Mesenchymal stem cell (in vitro differentiated cells and primary cell): ENCODE results near the gene CXADR. TPM values are rescaled to one million over a fixed set of nuclear protein-coding genes. Genes with fewer than 3 reads are reported as not detected.

ENCODE experiments used
- DNase-seq: peaks from one replicate; pipeline ENCODE4 v3.0.0-alpha.2; 2013
- H2AFZ ChIP-seq: one replicate; pipeline ENCODE4 v1.6.1; 2013; ENCODE audit warnings: low read depth, mild to moderate bottlenecking, control low read depth, inconsistent platforms, low read length, moderate library complexity
- H2AK5ac ChIP-seq: 2 replicates; pipeline ENCODE4 v1.6.1; 2013; ENCODE audit warnings: low read length, moderate library complexity, mild to moderate bottlenecking, inconsistent platforms; ENCODE audit not compliant: severe bottlenecking
- H2BK120ac ChIP-seq: one replicate; pipeline ENCODE4 v1.6.1; 2013; ENCODE audit warnings: low read depth, mild to moderate bottlenecking, inconsistent platforms, low read length, moderate library complexity
- H2BK12ac ChIP-seq, 2 experiments: one replicate each; pipeline ENCODE4 v1.6.1; 2013; ENCODE audit warnings: inconsistent platforms in 2 of 2, low read length in 2 of 2, mild to moderate bottlenecking in 2 of 2, moderate library complexity in 2 of 2, control low read depth in 1 of 2
- H2BK15ac ChIP-seq: one replicate; pipeline ENCODE4 v1.6.1; 2013; ENCODE audit warnings: mild to moderate bottlenecking, low read depth, inconsistent platforms; ENCODE audit not compliant: poor library complexity, severe bottlenecking
- H2BK5ac ChIP-seq: 2 replicates; pipeline ENCODE4 v1.6.1; 2013; ENCODE audit warnings: low read depth, mild to moderate bottlenecking, low read length, control low read depth, inconsistent platforms; ENCODE audit not compliant: poor library complexity, severe bottlenecking
- H3K14ac ChIP-seq, 2 experiments: one replicate each; pipeline ENCODE4 v1.6.1; 2013; ENCODE audit warnings: inconsistent platforms in 2 of 2, low read length in 2 of 2, control low read depth in 1 of 2, mild to moderate bottlenecking in 1 of 2, moderate library complexity in 1 of 2
- H3K18ac ChIP-seq, 2 experiments: one replicate each; pipeline ENCODE4 v1.6.1; 2013; ENCODE audit warnings: inconsistent platforms in 2 of 2, low read length in 2 of 2, control low read depth in 1 of 2, low read depth in 1 of 2, mild to moderate bottlenecking in 1 of 2
- H3K23ac ChIP-seq, 2 experiments: one replicate each; pipeline ENCODE4 v1.6.1; 2013; ENCODE audit warnings: inconsistent platforms in 2 of 2, low read length in 2 of 2, mild to moderate bottlenecking in 2 of 2, moderate library complexity in 2 of 2, control low read depth in 1 of 2
- H3K27ac ChIP-seq: 2 replicates; pipeline ENCODE4 v1.5.1; 2013; ENCODE audit warnings: mild to moderate bottlenecking, moderate library complexity, low read length, control low read depth, inconsistent platforms; ENCODE audit not compliant: poor library complexity, severe bottlenecking
- H3K27me3 ChIP-seq, 2 experiments: 2 replicates each; pipeline versions ENCODE4 v1.6.1 to v1.7.0; 2013; ENCODE audit warnings: low read length in 2 of 2, mild to moderate bottlenecking in 2 of 2, moderate library complexity in 2 of 2, control low read depth in 1 of 2, inconsistent platforms in 1 of 2; ENCODE audit not compliant: control insufficient read depth in 1 of 2, insufficient read depth in 1 of 2
- H3K36me3 ChIP-seq, 2 experiments: 2 replicates each; pipeline versions ENCODE4 v1.6.1 to v1.7.0; 2013; ENCODE audit warnings: low read length in 2 of 2, control low read depth in 1 of 2, inconsistent platforms in 1 of 2, low read depth in 1 of 2, mild to moderate bottlenecking in 1 of 2; ENCODE audit not compliant: insufficient read depth in 2 of 2, control insufficient read depth in 1 of 2
- H3K4ac ChIP-seq, 2 experiments: one replicate each; pipeline ENCODE4 v1.6.1; 2013; ENCODE audit warnings: inconsistent platforms in 2 of 2, low read length in 2 of 2, mild to moderate bottlenecking in 2 of 2, moderate library complexity in 2 of 2, control low read depth in 1 of 2, low read depth in 1 of 2
- H3K4me1 ChIP-seq: 2 replicates; pipeline ENCODE4 v1.6.1; 2013; ENCODE audit warnings: low read depth, low read length, control low read depth; ENCODE audit not compliant: control insufficient read depth, insufficient read depth
- H3K4me2 ChIP-seq: 2 replicates; pipeline ENCODE4 v1.6.1; 2013; ENCODE audit warnings: low read length, mild to moderate bottlenecking, inconsistent platforms; ENCODE audit not compliant: poor library complexity, severe bottlenecking
- H3K4me3 ChIP-seq, 2 experiments: 2 replicates each; pipeline versions ENCODE4 v1.5.1 to v1.7.0; 2013; ENCODE audit warnings: low read length in 2 of 2, mild to moderate bottlenecking in 2 of 2, control low read depth in 1 of 2, low read depth in 1 of 2; ENCODE audit not compliant: insufficient read depth in 1 of 2
- H3K79me1 ChIP-seq: replicated peaks from 2 replicates; pipeline ENCODE4 v1.6.1; 2013; ENCODE audit warnings: mild to moderate bottlenecking, control low read depth, low read length, inconsistent platforms; ENCODE audit not compliant: poor library complexity, severe bottlenecking
- H3K9ac ChIP-seq: 2 replicates; pipeline ENCODE4 v1.7.0; 2013; ENCODE audit warnings: mild to moderate bottlenecking, low read length, moderate library complexity
- H3K9me3 ChIP-seq: 2 replicates; pipeline ENCODE4 v1.7.0; 2013; ENCODE audit warnings: mild to moderate bottlenecking, low read length; ENCODE audit not compliant: control insufficient read depth
- H4K8ac ChIP-seq: one replicate; pipeline ENCODE4 v1.6.1; 2013; ENCODE audit warnings: inconsistent platforms, mild to moderate bottlenecking, low read length, moderate library complexity
- H4K91ac ChIP-seq: one replicate; pipeline ENCODE4 v1.6.1; 2013; ENCODE audit warnings: mild to moderate bottlenecking, low read length, inconsistent platforms
- WGBS: methylation state at CpG from one replicate; pipeline ENCODE4 v1.1.7; 2013; ENCODE audit warnings: mixed read lengths; 5-methylcytosine and 5-hydroxymethylcytosine counted together
- polyA plus RNA-seq, 2 experiments: library from polyadenylated mRNA; stranded (reverse); fragments of 200-250 nt; gene quantifications; one replicate each; pipeline ENCODE4 v1.2.3, GENCODE V29; 2013

The CXADR gene
- polyA plus RNA-seq (2013, experiment 1 of 2) = 0.97 TPM
- polyA plus RNA-seq (2013, experiment 2 of 2) = 0.71 TPM

- H3K4ac ChIP-seq = no peak within 1 kb of the TSS
- H4K8ac ChIP-seq = no peak within 1 kb of the TSS
- peak within 1 kb of the TSS; percentile 79 to 97 for H3K4me3 ChIP-seq
- peak within 1 kb of the TSS; percentile 39 for H3K27ac ChIP-seq
- H3K18ac ChIP-seq = peak within 1 kb of the TSS in 1 of 2 experiments; percentile 50
- peak; percentile 33 for DNase-seq
- peaks cover 14% of the 10 kb centered on the region for H3K79me1 ChIP-seq
- H3K27me3 ChIP-seq = peaks cover 0 to 12% of the 10 kb centered on the region in 2 experiments
- peaks cover 4% of the 10 kb centered on the region for H3K4me1 ChIP-seq
- H4K91ac ChIP-seq = no peak within 1 kb of the TSS
- H3K9me3 ChIP-seq = no peaks in the 10 kb centered on the region
- H3K14ac ChIP-seq = peak within 1 kb of the TSS in 1 of 2 experiments; percentile 87
- WGBS = 1% methylated on average over 76 of the region's 83 CpGs
- H2BK15ac ChIP-seq = no peak within 1 kb of the TSS
- H2BK120ac ChIP-seq = no peak within 1 kb of the TSS
- no peaks in the 10 kb centered on the region for H3K36me3 ChIP-seq
- no peak within 1 kb of the TSS for H2BK5ac ChIP-seq
- H3K23ac ChIP-seq = no peak within 1 kb of the TSS
- peak within 1 kb of the TSS; percentile 51 for H2AFZ ChIP-seq
- peak within 1 kb of the TSS; percentile 68 for H3K9ac ChIP-seq
- no peak within 1 kb of the TSS for H2AK5ac ChIP-seq
- H3K4me2 ChIP-seq = peak within 1 kb of the TSS; percentile 82
- H2BK12ac ChIP-seq = no peak within 1 kb of the TSS
Measured at GRCh38 chr21:17512253-17513213, at the start of gene CXADR. TSS of gene CXADR (plus strand) at chr21:17513043. CDS start at chr21:17513130, 87 bp downstream.

GRCh38 chr21:17466166-17466565 is 46.7 kb upstream of the CXADR start:
- no peak overlapping the region for H3K4me3 ChIP-seq
- H3K79me1 ChIP-seq = no peaks in the 10 kb centered on the region
- H3K23ac ChIP-seq = no peak overlapping the region
- H3K14ac ChIP-seq = no peak overlapping the region
- no peak overlapping the region for H2BK5ac ChIP-seq
- DNase-seq = peak; percentile 54
- H2AFZ ChIP-seq = peak overlapping the region; percentile 61
- H3K18ac ChIP-seq = no peak overlapping the region
- H3K27me3 ChIP-seq = no peaks in the 10 kb centered on the region
- no peak overlapping the region for H2AK5ac ChIP-seq
- H3K9me3 ChIP-seq = no peaks in the 10 kb centered on the region
- 30% methylated on average over 1 of the region's 1 CpG for WGBS
- no peaks in the 10 kb centered on the region for H3K36me3 ChIP-seq
- H2BK12ac ChIP-seq = no peak overlapping the region
- peak overlapping the region; percentile 25 for H3K27ac ChIP-seq
- H3K4ac ChIP-seq = no peak overlapping the region
- no peak overlapping the region for H2BK120ac ChIP-seq
- H4K91ac ChIP-seq = no peak overlapping the region
- H3K9ac ChIP-seq = peak overlapping the region; percentile 13
- H4K8ac ChIP-seq = peak overlapping the region; percentile 8
- H2BK15ac ChIP-seq = no peak overlapping the region
- no peak overlapping the region for H3K4me2 ChIP-seq
- H3K4me1 ChIP-seq = peaks cover 4% of the 10 kb centered on the region

DNA sequence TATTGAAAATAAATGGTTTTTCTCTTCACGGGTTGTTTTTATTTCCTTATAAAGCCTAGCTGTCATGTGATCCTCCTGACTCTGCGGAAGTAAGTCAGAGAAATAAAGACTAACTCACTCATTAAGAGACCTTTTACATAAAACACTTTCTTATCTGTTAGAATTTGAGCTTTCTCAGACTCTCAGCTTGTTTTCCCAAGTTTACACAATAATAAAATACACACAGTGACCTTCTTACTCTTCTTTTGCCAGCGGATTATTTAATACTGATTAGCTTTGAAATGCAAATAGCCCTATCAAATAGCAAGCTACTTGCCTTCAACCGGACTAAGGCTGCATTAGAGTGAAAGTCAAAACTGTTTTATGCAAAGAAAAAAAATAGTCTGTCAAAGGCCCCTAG is 45.5 kb upstream of the CXADR start:
- 46% methylated on average over 3 of the region's 4 CpGs for WGBS

GRCh38 chr21:17467829-17468228 is 45.0 kb upstream of the CXADR start:
- H4K8ac ChIP-seq = no peak overlapping the region
- no peak overlapping the region for H3K18ac ChIP-seq
- H3K4ac ChIP-seq = no peak overlapping the region
- no peak overlapping the region for H2AFZ ChIP-seq
- H2BK15ac ChIP-seq = no peak overlapping the region
- no peak overlapping the region for H3K14ac ChIP-seq
- no peaks in the 10 kb centered on the region for H3K36me3 ChIP-seq
- no peak overlapping the region for H2AK5ac ChIP-seq
- no peak overlapping the region for H3K4me3 ChIP-seq
- WGBS = 63% methylated on average over 3 of the region's 3 CpGs
- H3K27ac ChIP-seq = no peak overlapping the region
- H2BK12ac ChIP-seq = no peak overlapping the region
- H3K9ac ChIP-seq = peak overlapping the region; percentile 70
- H2BK5ac ChIP-seq = no peak overlapping the region
- no peak for DNase-seq
- H3K4me2 ChIP-seq = peak overlapping the region; percentile 1
- no peaks in the 10 kb centered on the region for H3K27me3 ChIP-seq
- no peak overlapping the region for H3K23ac ChIP-seq
- H3K79me1 ChIP-seq = no peaks in the 10 kb centered on the region
- no peaks in the 10 kb centered on the region for H3K9me3 ChIP-seq
- peaks cover 4% of the 10 kb centered on the region for H3K4me1 ChIP-seq
- H2BK120ac ChIP-seq = no peak overlapping the region
- no peak overlapping the region for H4K91ac ChIP-seq

More for the DNA sequence above, 45.5 kb upstream of the CXADR start:
- no peak for DNase-seq
- Histone ChIP-seq H3K23ac (no peak overlapping the region), H2AFZ (no peak overlapping the region), H3K4me2 (no peak overlapping the region), H3K14ac (no peak overlapping the region), H2BK120ac (no peak overlapping the region), H3K27ac (peak overlapping the region; percentile 53), H3K18ac (no peak overlapping the region), H2BK15ac (no peak overlapping the region), H3K4ac (no peak overlapping the region), H3K36me3 (no peaks in the 10 kb centered on the region), H4K8ac (no peak overlapping the region), H4K91ac (no peak overlapping the region), H3K79me1 (no peaks in the 10 kb centered on the region), H2BK12ac (no peak overlapping the region), H2BK5ac (no peak overlapping the region), H3K4me3 (no peak overlapping the region), H3K9ac (peak overlapping the region; percentile 70), H3K27me3 (no peaks in the 10 kb centered on the region), H3K4me1 (peaks cover 4% of the 10 kb centered on the region), H3K9me3 (no peaks in the 10 kb centered on the region), H2AK5ac (no peak overlapping the region)
